ENCODE data around the gene PAXX.

Gene PAXX

GRCh38 chr9:137021979-137022661, 29.9 kb downstream of the PAXX start:
- TF ChIP-seq, protein P1, sequence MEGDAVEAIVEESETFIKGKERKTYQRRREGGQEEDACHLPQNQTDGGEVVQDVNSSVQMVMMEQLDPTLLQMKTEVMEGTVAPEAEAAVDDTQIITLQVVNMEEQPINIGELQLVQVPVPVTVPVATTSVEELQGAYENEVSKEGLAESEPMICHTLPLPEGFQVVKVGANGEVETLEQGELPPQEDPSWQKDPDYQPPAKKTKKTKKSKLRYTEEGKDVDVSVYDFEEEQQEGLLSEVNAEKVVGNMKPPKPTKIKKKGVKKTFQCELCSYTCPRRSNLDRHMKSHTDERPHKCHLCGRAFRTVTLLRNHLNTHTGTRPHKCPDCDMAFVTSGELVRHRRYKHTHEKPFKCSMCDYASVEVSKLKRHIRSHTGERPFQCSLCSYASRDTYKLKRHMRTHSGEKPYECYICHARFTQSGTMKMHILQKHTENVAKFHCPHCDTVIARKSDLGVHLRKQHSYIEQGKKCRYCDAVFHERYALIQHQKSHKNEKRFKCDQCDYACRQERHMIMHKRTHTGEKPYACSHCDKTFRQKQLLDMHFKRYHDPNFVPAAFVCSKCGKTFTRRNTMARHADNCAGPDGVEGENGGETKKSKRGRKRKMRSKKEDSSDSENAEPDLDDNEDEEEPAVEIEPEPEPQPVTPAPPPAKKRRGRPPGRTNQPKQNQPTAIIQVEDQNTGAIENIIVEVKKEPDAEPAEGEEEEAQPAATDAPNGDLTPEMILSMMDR (conservative IDR thresholded peaks at IDR 0.05; ENCODE audit: control insufficient read depth, insufficient read depth, low read depth, low read length), result no peak
- H3K4me3 ChIP-seq (ENCODE audit: control insufficient read depth, low read depth, low read length), result no peak overlapping the region
- DNase-seq (ENCODE audit: low read depth), result peak; percentile 86

- no peak overlapping the region for H3K4me3 ChIP-seq (ENCODE audit: control insufficient read depth, low read depth, low read length)
- TF ChIP-seq, protein P1 (conservative IDR thresholded peaks at IDR 0.05; ENCODE audit: control insufficient read depth, insufficient read depth, low read depth, low read length), result no peak
- no peak for DNase-seq (ENCODE audit: low read depth)
These were observed 30.4 kb downstream of the PAXX start for GRCh38 chr9:137022662-137023008.

DNA sequence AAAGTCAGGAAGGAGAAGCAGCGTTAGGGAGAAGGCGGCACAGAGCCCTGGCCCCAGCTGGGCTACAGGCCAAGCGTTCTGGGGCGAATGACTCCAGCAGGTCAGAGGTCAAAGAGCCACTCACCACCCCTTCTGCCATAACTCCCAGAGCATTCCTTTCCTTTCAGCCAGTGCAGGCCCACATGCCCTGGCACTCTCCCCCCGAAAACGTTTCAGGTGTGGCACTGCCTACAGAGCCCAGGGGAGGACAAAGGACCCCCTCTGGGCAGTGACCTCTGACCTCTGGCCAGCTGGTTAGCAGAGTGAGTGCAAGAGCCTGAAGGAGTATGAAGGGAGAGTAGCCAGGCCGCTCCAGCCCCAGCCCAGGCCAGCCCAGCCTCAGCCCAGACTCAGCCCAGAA, 30.9 kb downstream of the PAXX start:
- no peak overlapping the region for H3K4me3 ChIP-seq (ENCODE audit: control insufficient read depth, low read depth, low read length)
- no peak for DNase-seq (ENCODE audit: low read depth)
- TF ChIP-seq, protein P1 (conservative IDR thresholded peaks at IDR 0.05; ENCODE audit: control insufficient read depth, insufficient read depth, low read depth, low read length), result no peak

GRCh38 chr9:137023583-137023991, 31.4 kb downstream of the PAXX start:
- H3K4me3 ChIP-seq (ENCODE audit: control insufficient read depth, low read depth, low read length), result no peak overlapping the region
- TF ChIP-seq, protein P1 (conservative IDR thresholded peaks at IDR 0.05; ENCODE audit: control insufficient read depth, insufficient read depth, low read depth, low read length), result no peak
- DNase-seq (ENCODE audit: low read depth), result no peak

DNA sequence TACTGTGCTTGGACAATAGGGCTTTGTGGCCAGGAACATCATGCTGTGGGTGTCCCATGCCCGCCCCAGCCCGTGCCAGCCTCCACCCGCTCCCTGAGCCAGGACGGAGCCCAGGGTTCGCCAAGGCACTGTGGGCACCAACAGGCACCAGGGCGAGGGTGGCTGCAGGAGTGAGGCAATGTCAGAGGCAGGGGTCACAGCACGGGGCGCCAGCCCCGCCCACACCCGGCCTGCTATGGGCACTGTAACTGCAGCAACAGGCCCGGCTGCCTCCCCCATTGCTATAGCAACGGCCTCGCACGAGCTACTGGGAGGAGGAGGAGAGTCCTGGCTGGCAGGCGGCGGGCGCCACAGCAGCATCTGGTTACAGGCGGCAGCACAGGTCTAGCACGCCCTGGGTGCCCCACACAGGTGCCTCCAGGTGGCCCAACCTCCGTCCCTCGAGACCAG, 33.3 kb downstream of the PAXX start:
- no peak overlapping the region for H3K4me3 ChIP-seq (ENCODE audit: control insufficient read depth, low read depth, low read length)
- no peak for DNase-seq (ENCODE audit: low read depth)
- TF ChIP-seq, protein P1 (conservative IDR thresholded peaks at IDR 0.05; ENCODE audit: control insufficient read depth, insufficient read depth, low read depth, low read length), result no peak

- DNase-seq (ENCODE audit: low read depth), result no peak
- no peak overlapping the region for H3K4me3 ChIP-seq (ENCODE audit: control insufficient read depth, low read depth, low read length)
These were observed 34.2 kb downstream of the PAXX start for GRCh38 chr9:137026384-137026783.

More at GRCh38 chr9:137026384-137026783, 34.2 kb downstream of the PAXX start:
- TF ChIP-seq, protein P1 (conservative IDR thresholded peaks at IDR 0.05; ENCODE audit: control insufficient read depth, insufficient read depth, low read depth, low read length), result no peak
